ENCODE data around the gene ATP2B2.

Gene ATP2B2

DNA sequence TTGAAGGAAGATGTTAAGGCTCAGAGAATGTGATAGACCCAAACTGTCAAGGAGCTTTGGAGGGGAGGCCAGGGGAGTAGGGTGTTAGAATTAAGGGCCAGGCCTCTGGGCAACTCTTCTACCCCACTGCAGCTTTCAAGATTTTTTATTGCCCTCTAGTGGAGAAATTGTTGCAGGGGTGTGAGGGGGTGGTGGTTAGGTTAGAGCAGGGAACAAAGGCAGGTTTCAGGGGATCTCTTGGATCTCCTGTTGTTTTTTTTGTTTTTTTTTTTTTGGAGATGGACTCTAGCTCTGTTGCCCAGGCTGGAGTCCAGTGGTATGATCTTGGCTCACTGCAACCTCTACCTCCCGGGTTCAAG is 183.1 kb downstream of the ATP2B2 start:
- Histone ChIP-seq H3K4me3 (ENCODE audit: insufficient read depth, low read depth, low read length, poor library complexity, severe bottlenecking) (no peak overlapping the region), H3K27me3 (replicated peaks; ENCODE audit: control insufficient read depth, insufficient read depth, low read length, poor library complexity, severe bottlenecking) (no peaks in the 10 kb centered on the region), H3K4me1 (ENCODE audit: control insufficient read depth, insufficient read depth, low read length, poor library complexity, severe bottlenecking) (peaks cover 10% of the 10 kb centered on the region), H3K9me3 (ENCODE audit: control insufficient read depth, low read length) (no peaks in the 10 kb centered on the region), H3K27ac (ENCODE audit: insufficient read depth, low read length, poor library complexity, severe bottlenecking) (no peak overlapping the region), H3K36me3 (ENCODE audit: control insufficient read depth, insufficient read depth, low read length) (peaks cover 10% of the 10 kb centered on the region)
- no peak for DNase-seq

DNA sequence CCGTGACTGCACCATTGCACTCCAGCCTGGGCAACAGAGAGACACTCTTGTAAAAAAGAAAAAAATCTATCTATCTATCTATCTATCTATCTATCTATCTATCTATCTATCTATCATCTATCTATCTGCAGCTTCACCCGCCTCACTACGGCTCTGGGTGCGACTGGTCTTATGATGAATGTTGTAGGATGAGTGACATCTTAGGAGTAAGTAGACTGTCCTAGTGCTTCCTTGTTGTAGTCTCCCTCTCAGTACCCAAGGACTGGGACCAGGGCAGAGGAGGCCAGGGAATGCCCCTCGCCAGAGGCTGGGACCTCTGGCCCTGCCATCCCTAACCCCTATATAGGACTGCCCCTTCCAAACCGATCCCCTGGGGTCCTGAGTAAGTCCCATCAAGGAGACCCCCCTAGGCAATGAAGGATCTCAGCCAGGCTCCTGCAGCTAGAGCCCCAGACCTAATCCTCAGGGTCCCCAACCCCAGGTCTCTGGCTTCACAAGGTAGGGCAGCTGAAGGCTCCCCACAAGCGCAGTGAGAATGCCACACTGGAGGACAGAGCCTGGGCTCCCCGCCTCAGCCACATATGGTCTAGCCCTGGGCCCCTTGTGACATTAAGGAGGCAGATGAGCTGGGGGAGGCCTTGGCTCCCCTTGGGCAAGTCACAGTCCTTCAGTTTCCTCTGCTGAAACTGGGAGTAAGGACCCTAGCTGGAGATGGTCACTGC is 183.6 kb downstream of the ATP2B2 start:
- H3K27me3 ChIP-seq (replicated peaks; ENCODE audit: control insufficient read depth, insufficient read depth, low read length, poor library complexity, severe bottlenecking): no peaks in the 10 kb centered on the region
- H3K4me3 ChIP-seq (ENCODE audit: insufficient read depth, low read depth, low read length, poor library complexity, severe bottlenecking): no peak overlapping the region
- no peak overlapping the region for H3K27ac ChIP-seq (ENCODE audit: insufficient read depth, low read length, poor library complexity, severe bottlenecking)
- peaks cover 11% of the 10 kb centered on the region for H3K36me3 ChIP-seq (ENCODE audit: control insufficient read depth, insufficient read depth, low read length)
- H3K9me3 ChIP-seq (ENCODE audit: control insufficient read depth, low read length): no peaks in the 10 kb centered on the region
- H3K4me1 ChIP-seq (ENCODE audit: control insufficient read depth, insufficient read depth, low read length, poor library complexity, severe bottlenecking): peaks cover 10% of the 10 kb centered on the region
- DNase-seq: no peak

DNA sequence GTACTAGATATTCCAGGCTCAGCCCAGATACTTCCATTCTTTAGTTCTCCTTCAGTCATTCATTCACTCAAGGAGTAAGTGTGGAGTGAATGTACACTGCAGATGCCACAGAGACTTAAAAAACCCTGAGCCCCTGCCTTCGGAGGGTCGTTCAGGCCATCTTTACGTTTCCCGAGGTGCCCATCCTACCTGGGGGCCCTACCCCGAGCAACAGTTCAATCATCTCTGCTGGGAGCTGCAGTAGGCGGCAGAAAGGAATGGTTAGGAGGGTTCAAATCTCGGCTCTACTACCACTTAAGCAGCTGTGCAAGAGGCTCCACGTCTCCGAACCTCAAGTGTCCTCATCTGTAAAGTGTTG is 185.1 kb downstream of the ATP2B2 start:
- Histone ChIP-seq H3K27ac (ENCODE audit: insufficient read depth, low read length, poor library complexity, severe bottlenecking) (peak overlapping the region; percentile 91), H3K9me3 (ENCODE audit: control insufficient read depth, low read length) (no peaks in the 10 kb centered on the region), H3K4me3 (ENCODE audit: insufficient read depth, low read depth, low read length, poor library complexity, severe bottlenecking) (peak overlapping the region; percentile 98), H3K4me1 (ENCODE audit: control insufficient read depth, insufficient read depth, low read length, poor library complexity, severe bottlenecking) (peaks cover 10% of the 10 kb centered on the region), H3K27me3 (replicated peaks; ENCODE audit: control insufficient read depth, insufficient read depth, low read length, poor library complexity, severe bottlenecking) (no peaks in the 10 kb centered on the region), H3K36me3 (ENCODE audit: control insufficient read depth, insufficient read depth, low read length) (peaks cover 20% of the 10 kb centered on the region)
- DNase-seq: no peak

DNA sequence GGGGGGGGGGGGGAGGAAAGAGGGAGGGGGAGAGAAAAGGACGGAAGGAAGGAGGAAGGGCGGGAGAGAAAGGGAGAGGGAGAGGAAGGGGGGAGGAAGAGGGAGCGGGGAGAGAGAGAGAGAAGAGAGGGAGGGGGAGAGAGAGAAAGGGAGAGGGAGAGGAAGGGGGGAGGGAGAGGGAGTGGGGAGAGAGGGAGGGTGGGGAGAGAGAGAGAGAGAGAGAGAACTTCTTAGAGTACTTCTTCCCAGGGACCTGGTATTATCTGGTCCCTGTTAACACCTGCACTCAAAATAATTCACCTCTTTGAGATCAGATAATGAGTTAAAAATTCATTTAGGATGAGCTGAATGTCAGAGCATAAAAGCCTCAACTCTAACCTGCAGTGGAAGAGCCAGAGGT is 185.6 kb downstream of the ATP2B2 start:
- H3K36me3 ChIP-seq (ENCODE audit: control insufficient read depth, insufficient read depth, low read length): peaks cover 24% of the 10 kb centered on the region
- no peaks in the 10 kb centered on the region for H3K27me3 ChIP-seq (replicated peaks; ENCODE audit: control insufficient read depth, insufficient read depth, low read length, poor library complexity, severe bottlenecking)
- DNase-seq: no peak
- no peaks in the 10 kb centered on the region for H3K9me3 ChIP-seq (ENCODE audit: control insufficient read depth, low read length)
- peak overlapping the region; percentile 91 for H3K27ac ChIP-seq (ENCODE audit: insufficient read depth, low read length, poor library complexity, severe bottlenecking)
- peaks cover 10% of the 10 kb centered on the region for H3K4me1 ChIP-seq (ENCODE audit: control insufficient read depth, insufficient read depth, low read length, poor library complexity, severe bottlenecking)
- peak overlapping the region; percentile 98 for H3K4me3 ChIP-seq (ENCODE audit: insufficient read depth, low read depth, low read length, poor library complexity, severe bottlenecking)

DNA sequence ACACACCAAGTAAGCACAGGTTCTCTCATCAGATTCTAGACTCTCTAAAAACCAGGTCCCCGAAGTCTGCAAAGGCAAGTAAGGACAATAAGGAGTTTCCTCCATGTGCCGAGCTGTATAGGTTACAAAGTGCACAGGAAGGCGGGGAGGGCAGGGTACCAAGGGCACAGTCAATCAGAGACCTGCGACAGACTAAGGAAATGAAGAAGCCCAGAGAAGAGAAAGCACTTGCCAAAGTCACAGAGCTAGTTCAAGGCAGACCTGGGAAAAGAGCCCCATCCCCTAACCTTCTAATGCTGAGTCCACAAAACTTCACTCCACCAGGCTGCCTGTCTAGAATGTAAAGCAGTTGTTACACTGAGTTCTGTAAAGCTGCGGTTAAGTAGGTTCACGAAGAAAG is 186.1 kb downstream of the ATP2B2 start:
- H3K27me3 ChIP-seq (replicated peaks; ENCODE audit: control insufficient read depth, insufficient read depth, low read length, poor library complexity, severe bottlenecking): no peaks in the 10 kb centered on the region
- H3K4me1 ChIP-seq (ENCODE audit: control insufficient read depth, insufficient read depth, low read length, poor library complexity, severe bottlenecking): peaks cover 10% of the 10 kb centered on the region
- no peak overlapping the region for H3K4me3 ChIP-seq (ENCODE audit: insufficient read depth, low read depth, low read length, poor library complexity, severe bottlenecking)
- H3K9me3 ChIP-seq (ENCODE audit: control insufficient read depth, low read length): no peaks in the 10 kb centered on the region
- DNase-seq: no peak
- H3K27ac ChIP-seq (ENCODE audit: insufficient read depth, low read length, poor library complexity, severe bottlenecking): no peak overlapping the region
- peaks cover 30% of the 10 kb centered on the region for H3K36me3 ChIP-seq (ENCODE audit: control insufficient read depth, insufficient read depth, low read length)

DNA sequence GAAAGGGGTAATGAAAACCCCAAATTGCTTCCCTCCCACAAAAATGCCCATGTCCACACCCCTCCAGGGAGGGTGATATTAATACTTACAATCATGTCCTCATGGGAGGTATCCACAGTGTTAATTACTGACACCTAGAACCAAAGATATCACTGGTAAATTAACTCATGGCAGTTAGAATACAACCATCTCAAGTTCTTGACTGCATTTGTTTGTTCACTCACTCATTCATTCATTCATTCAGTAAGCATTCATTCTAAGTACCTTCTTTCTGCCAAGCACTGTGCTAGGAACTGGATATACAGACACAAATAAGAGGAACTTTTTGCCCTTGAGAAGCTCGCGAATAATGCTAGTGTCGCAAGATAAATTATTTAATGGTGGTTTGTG is 187.4 kb downstream of the ATP2B2 start:
- Histone ChIP-seq H3K27ac (ENCODE audit: insufficient read depth, low read length, poor library complexity, severe bottlenecking) (no peak overlapping the region), H3K4me3 (ENCODE audit: insufficient read depth, low read depth, low read length, poor library complexity, severe bottlenecking) (no peak overlapping the region), H3K36me3 (ENCODE audit: control insufficient read depth, insufficient read depth, low read length) (peaks cover 43% of the 10 kb centered on the region), H3K4me1 (ENCODE audit: control insufficient read depth, insufficient read depth, low read length, poor library complexity, severe bottlenecking) (peaks cover 10% of the 10 kb centered on the region), H3K9me3 (ENCODE audit: control insufficient read depth, low read length) (no peaks in the 10 kb centered on the region), H3K27me3 (replicated peaks; ENCODE audit: control insufficient read depth, insufficient read depth, low read length, poor library complexity, severe bottlenecking) (no peaks in the 10 kb centered on the region)
- no peak for DNase-seq

DNA sequence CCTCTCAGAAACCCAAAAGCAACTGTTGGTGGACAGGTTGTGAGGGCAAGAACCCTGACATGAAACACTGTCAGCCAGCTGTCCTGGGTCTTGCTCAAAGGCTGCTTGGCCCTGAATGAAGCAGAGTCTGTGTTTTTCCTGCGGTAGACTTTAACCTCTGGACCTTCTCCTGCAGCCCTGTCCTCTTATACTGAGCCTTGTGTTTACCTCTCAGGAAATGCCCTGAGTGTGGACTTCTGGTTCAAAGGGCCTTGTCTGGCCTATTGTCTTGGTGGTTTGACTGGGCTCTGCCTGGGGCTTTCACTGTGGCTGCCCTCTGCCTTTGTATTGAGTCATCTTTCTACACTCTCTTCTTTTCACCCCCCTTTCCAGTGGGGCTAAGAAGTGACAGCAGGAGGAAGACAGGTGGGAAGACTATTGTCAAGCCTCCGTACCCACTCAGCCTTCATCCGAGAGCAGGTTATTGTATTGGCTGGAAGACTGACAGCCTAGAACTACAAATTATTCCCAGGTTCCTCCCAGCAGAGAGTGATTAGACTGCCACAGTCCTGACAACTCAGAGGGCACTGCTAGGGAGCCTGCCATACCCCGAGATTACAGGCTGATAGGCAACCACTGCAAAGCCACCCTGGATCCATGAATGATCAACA is 187.9 kb downstream of the ATP2B2 start:
- Histone ChIP-seq H3K9me3 (ENCODE audit: control insufficient read depth, low read length) (no peaks in the 10 kb centered on the region), H3K27me3 (replicated peaks; ENCODE audit: control insufficient read depth, insufficient read depth, low read length, poor library complexity, severe bottlenecking) (no peaks in the 10 kb centered on the region), H3K27ac (ENCODE audit: insufficient read depth, low read length, poor library complexity, severe bottlenecking) (no peak overlapping the region), H3K4me3 (ENCODE audit: insufficient read depth, low read depth, low read length, poor library complexity, severe bottlenecking) (no peak overlapping the region), H3K4me1 (ENCODE audit: control insufficient read depth, insufficient read depth, low read length, poor library complexity, severe bottlenecking) (peaks cover 10% of the 10 kb centered on the region), H3K36me3 (ENCODE audit: control insufficient read depth, insufficient read depth, low read length) (peaks cover 48% of the 10 kb centered on the region)
- DNase-seq: no peak

DNA sequence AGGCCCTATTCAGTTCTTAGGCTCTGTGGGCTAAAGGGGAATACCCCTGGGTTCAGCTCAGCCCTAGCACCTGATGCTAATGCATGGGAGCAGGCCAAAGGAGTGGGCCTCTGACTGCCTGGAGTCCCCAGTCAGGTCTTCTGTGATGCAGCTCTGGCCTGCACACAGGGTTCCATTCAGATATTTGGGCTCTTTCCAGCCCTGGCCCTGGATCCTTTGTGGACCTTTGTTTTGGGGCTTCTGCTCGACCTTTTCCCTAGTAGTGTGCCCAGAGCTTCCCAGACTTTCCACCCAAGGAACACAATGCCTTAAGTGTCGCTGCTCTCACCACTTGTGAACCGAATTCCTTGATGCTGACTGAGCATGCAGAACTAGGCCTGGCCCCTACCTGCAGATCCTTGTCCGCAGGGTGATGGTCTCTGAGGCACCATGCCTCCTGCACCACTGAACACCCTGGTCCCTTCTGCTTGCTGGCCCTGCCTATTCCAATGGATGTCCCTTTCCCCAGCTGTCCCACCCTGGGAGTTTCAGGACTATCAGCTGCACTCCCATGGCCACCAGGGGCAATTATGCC is 189.5 kb downstream of the ATP2B2 start:
- no peak overlapping the region for H3K27ac ChIP-seq (ENCODE audit: insufficient read depth, low read length, poor library complexity, severe bottlenecking)
- H3K9me3 ChIP-seq (ENCODE audit: control insufficient read depth, low read length): no peaks in the 10 kb centered on the region
- H3K36me3 ChIP-seq (ENCODE audit: control insufficient read depth, insufficient read depth, low read length): peaks cover 64% of the 10 kb centered on the region
- H3K4me3 ChIP-seq (ENCODE audit: insufficient read depth, low read depth, low read length, poor library complexity, severe bottlenecking): no peak overlapping the region
- no peaks in the 10 kb centered on the region for H3K27me3 ChIP-seq (replicated peaks; ENCODE audit: control insufficient read depth, insufficient read depth, low read length, poor library complexity, severe bottlenecking)
- peaks cover 10% of the 10 kb centered on the region for H3K4me1 ChIP-seq (ENCODE audit: control insufficient read depth, insufficient read depth, low read length, poor library complexity, severe bottlenecking)
- DNase-seq: no peak

DNA sequence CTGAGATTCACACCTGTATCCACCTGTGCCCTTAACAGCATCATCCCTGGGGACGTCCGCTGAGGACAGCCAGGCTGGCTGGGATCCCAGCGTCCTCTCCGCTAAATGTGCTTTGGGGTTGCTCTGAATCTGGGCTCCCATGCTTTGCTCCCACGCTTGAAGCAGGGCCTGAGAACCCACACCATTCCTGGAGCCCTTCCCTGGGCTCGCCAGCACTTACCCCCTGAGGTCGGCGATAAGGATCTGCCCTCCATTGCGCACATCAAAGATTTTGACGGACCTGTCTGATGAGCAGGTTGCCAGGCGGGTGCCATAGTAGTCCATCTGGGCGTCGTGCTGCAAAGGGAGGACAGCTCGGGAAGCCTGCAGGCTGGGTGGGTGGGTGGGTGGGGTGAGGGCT is 190.3 kb downstream of the ATP2B2 start:
- H3K36me3 ChIP-seq (ENCODE audit: control insufficient read depth, insufficient read depth, low read length): peaks cover 71% of the 10 kb centered on the region
- no peaks in the 10 kb centered on the region for H3K27me3 ChIP-seq (replicated peaks; ENCODE audit: control insufficient read depth, insufficient read depth, low read length, poor library complexity, severe bottlenecking)

DNA sequence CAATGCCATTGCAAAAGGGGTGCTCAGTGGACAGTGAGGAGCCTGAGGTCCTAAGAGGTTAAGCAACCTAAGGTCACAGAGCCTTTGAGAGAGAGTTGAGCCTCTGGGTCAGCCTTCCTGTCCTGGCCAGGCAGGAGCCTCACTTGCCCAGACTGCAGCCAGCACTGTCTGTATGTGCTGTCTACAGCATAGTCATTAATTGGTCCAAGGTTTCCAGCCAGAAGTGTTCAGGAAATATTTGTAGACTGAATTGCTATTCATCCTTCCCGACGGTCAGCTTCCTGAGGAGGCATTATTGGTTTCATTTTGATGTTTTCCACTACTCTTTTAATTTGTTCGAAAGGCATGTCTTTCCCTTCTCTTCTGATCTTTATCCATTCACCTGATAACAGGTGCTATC is 192.5 kb downstream of the ATP2B2 start:
- Histone ChIP-seq H3K9me3 (ENCODE audit: control insufficient read depth, low read length) (no peaks in the 10 kb centered on the region), H3K27me3 (replicated peaks; ENCODE audit: control insufficient read depth, insufficient read depth, low read length, poor library complexity, severe bottlenecking) (no peaks in the 10 kb centered on the region), H3K4me1 (ENCODE audit: control insufficient read depth, insufficient read depth, low read length, poor library complexity, severe bottlenecking) (no peaks in the 10 kb centered on the region), H3K27ac (ENCODE audit: insufficient read depth, low read length, poor library complexity, severe bottlenecking) (no peak overlapping the region), H3K36me3 (ENCODE audit: control insufficient read depth, insufficient read depth, low read length) (peaks cover 75% of the 10 kb centered on the region), H3K4me3 (ENCODE audit: insufficient read depth, low read depth, low read length, poor library complexity, severe bottlenecking) (no peak overlapping the region)
- no peak for DNase-seq

More for the DNA sequence above, 190.3 kb downstream of the ATP2B2 start:
- H3K27ac ChIP-seq (ENCODE audit: insufficient read depth, low read length, poor library complexity, severe bottlenecking): no peak overlapping the region
- peaks cover 3% of the 10 kb centered on the region for H3K4me1 ChIP-seq (ENCODE audit: control insufficient read depth, insufficient read depth, low read length, poor library complexity, severe bottlenecking)
- H3K9me3 ChIP-seq (ENCODE audit: control insufficient read depth, low read length): no peaks in the 10 kb centered on the region
- no peak for DNase-seq
- no peak overlapping the region for H3K4me3 ChIP-seq (ENCODE audit: insufficient read depth, low read depth, low read length, poor library complexity, severe bottlenecking)

All from effector memory CD4-positive, alpha-beta T cell (primary cell).